GM12875 (cell line): ENCODE results near the gene ING3.

ENCODE experiments used
- H3K4me3 ChIP-seq: one replicate; pipeline ENCODE4 v1.5.1; 2011; ENCODE audit warnings: low read depth, low read length, control low read depth
- TF ChIP-seq, protein P1 (sequence below): IDR thresholded peaks from 2 replicates; pipeline ENCODE4 v1.5.1; 2011; ENCODE audit warnings: low read depth, mild to moderate bottlenecking, control low read depth, inconsistent platforms, low read length, moderate library complexity, borderline replicate concordance; ENCODE audit not compliant: insufficient read depth

The ING3 gene

DNA sequence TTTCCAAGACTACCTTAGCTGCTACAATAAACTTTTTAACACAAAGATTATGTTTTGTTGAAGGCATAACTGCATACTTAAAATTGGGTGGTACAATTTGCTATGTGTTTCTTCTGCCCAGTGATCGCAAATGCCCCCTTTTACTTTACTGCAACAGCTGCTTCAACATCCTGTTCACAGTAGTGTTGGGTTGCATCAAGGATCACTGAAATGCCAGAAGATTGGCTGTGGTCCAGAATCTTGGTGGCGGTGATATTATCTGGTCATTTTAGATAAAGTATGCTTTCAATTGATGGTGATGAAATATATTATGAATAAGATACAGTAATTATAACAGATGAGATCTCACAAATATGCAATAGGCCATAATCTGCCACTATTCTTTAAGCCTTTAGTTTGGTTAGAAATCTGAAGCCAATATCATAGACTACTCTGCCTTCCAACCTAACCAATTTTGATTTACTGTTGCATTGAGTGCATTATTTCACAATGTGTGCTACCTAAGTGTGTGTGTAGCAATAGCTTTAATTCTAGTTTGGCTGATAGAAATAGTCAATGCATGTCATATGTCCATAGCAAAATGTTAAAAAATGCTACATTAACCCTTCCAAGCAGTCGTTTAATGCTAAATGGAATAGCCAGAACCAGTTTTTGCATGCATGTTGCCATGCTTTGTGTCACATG lies 29.8 kb upstream of the ING3 start:
- no peak overlapping the region for H3K4me3 ChIP-seq
- TF ChIP-seq, protein P1, sequence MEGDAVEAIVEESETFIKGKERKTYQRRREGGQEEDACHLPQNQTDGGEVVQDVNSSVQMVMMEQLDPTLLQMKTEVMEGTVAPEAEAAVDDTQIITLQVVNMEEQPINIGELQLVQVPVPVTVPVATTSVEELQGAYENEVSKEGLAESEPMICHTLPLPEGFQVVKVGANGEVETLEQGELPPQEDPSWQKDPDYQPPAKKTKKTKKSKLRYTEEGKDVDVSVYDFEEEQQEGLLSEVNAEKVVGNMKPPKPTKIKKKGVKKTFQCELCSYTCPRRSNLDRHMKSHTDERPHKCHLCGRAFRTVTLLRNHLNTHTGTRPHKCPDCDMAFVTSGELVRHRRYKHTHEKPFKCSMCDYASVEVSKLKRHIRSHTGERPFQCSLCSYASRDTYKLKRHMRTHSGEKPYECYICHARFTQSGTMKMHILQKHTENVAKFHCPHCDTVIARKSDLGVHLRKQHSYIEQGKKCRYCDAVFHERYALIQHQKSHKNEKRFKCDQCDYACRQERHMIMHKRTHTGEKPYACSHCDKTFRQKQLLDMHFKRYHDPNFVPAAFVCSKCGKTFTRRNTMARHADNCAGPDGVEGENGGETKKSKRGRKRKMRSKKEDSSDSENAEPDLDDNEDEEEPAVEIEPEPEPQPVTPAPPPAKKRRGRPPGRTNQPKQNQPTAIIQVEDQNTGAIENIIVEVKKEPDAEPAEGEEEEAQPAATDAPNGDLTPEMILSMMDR = no peak

DNA sequence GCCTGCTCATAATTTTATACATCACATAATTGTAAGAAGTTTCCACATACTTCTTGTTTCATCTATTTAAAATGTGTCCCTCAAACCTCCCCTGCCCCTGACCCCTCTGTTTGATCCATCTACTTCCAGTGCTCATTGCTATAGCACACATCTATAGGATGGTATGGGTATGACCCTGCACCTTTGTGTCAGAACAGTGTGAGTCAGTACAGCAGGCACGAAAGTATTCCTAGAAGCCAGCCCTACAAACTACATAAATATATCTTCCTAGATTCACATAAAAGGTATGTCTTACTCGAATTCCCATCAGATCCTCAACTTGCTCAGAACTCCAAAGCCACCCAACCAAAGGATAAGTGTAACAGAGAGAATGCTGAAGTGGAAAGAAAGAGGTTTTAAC lies 25.7 kb upstream of the ING3 start:
- no peak overlapping the region for H3K4me3 ChIP-seq
- TF ChIP-seq, protein P1 = no peak

DNA sequence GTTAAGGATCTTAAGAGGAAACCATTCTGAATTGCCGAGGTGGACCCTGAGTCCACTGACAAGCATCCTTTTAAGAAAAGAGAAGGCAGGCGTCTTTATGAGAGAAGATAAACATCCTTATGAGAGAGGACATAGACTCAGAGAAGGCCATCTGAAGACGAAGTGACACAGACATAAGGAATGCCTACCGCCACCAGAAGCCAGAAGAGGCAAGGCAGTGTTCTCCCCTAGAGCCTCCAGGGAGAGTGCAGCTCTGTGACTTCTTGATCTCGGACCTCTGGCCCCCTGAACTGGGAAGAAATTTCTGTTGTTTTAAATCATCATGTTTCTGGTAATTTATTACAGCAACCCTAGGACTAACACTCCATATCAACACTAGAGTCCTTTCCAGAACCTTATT lies 25.2 kb upstream of the ING3 start:
- H3K4me3 ChIP-seq = no peak overlapping the region
- TF ChIP-seq, protein P1 = no peak

DNA sequence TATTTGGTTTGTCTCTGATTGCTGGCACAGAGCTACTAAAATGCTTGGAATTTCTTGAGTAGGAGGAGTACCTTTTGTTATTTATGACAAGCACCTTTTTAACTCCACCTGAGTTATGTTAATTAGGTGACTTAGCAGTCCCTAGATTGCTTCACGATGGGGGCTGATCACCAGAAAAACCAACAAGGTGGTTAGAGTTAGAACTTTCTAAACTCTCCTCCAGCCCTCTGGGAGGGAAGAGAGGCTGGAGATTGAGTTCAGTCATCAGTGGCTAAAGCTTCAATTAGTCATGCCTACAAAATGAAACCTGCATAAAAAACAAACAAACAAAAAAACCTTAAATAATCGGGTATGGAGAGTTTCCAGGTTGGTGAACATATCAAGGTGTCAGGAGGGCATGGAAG lies 23.6 kb upstream of the ING3 start:
- TF ChIP-seq, protein P1 = no peak
- no peak overlapping the region for H3K4me3 ChIP-seq

DNA sequence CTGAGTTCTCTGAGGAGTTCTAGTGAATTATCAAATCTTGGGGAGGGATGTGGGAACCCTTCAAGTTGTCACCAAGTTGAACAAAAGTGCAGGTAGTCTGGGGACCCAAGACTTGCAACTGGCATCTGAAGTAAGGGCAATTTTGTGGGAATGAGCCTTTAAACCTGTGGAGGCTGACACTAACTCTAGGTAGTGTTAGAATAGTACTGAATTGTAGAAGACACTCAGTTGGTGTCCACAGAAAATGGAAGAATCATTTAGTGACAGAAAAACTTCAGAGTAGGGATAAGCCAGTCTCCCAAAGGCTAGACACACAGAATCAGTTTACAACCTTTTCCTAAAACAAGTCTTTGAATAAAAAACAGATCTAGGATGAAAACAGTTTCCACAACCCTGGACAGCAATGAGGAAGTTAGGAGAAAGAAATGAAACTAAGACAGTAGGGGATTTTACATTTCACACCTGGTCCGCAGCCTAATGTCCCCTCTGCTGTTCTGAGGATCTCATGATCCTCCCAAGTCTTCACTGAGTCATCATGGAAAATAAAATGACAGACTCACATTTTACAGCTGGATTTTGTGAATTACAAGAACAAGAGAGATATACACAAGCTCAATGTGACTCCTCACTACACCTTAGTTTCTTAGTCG lies 23.0 kb upstream of the ING3 start:
- no peak overlapping the region for H3K4me3 ChIP-seq
- TF ChIP-seq, protein P1 = no peak

DNA sequence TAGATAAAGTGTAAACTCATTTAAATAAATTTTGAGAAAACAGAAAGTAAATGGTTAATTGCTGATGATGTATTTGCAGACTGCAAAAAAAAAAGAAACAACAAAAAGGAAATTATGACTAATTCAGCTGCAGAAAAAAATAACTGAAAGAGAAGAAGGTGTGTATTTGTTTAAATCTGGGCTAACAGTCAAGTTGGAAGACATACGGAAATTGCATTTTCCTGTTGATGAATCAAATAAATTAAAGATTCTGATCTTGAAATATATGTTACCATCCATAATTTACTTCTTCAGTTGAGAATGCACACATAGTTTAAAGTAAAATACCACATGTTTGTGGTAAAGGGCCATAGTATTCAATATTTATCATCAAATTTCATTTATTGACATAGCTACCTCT lies 19.3 kb upstream of the ING3 start:
- TF ChIP-seq, protein P1 = no peak
- no peak overlapping the region for H3K4me3 ChIP-seq

DNA sequence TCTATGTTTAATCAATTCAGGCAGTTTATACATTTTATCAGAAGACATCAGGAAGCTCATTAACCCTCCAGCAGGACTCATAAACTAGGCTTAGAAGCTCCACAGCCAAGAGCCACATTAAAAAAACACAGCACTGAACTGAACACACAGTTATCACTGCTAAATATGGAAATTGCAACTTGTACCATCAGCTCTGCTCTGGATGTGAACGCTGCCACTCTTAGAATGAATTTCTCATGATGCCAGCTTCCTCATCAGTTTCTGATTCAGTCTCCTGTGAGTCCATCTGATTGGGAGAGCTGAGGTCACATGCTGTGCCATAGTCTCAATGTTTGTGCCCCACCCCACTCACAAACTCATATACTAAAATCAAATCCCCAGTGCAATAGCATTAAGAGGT lies 17.1 kb upstream of the ING3 start:
- TF ChIP-seq, protein P1 = no peak
- H3K4me3 ChIP-seq = no peak overlapping the region
